Endothelial cell of umbilical vein (primary cell): ENCODE results near the gene FAM20B.

Source experiments
- CTCF ChIP-seq, 2 donors: IDR thresholded peaks; 1 replicate in 1 of 2; 2 replicates in 1 of 2; pipeline ENCODE4 v1.5.1; 2011; ENCODE audit warnings: low read length in 2 of 2, mild to moderate bottlenecking in 2 of 2, moderate library complexity in 2 of 2, control low read depth in 1 of 2, inconsistent platforms in 1 of 2, low read depth in 1 of 2; ENCODE audit not compliant: insufficient read depth in 1 of 2; ENCODE audit errors: extremely low read depth in 1 of 2
- EZH2 ChIP-seq: IDR thresholded peaks from 2 replicates; pipeline ENCODE4 v1.6.1; 2012; ENCODE audit warnings: borderline replicate concordance, low read depth, mild to moderate bottlenecking, moderate library complexity, low read length, inconsistent platforms; ENCODE audit not compliant: severe bottlenecking
- MAX ChIP-seq: IDR thresholded peaks from 2 replicates; pipeline ENCODE4 v1.6.1; 2011; ENCODE audit not compliant: insufficient read depth, insufficient read length
- POLR2A ChIP-seq: IDR thresholded peaks from 2 replicates; pipeline ENCODE4 v1.6.1; 2012; ENCODE audit warnings: low read depth, mild to moderate bottlenecking, control low read depth, low read length
- POLR2AphosphoS5 ChIP-seq: IDR thresholded peaks from 2 replicates; pipeline ENCODE4 v1.6.1; 2012; ENCODE audit warnings: low read depth, mild to moderate bottlenecking, control low read depth, low read length, moderate library complexity; ENCODE audit not compliant: insufficient read depth

- TF ChIP-seq CTCF (IDR thresholded peaks at IDR 0.05; ENCODE audit: extremely low read depth in 1 of 2, insufficient read depth in 1 of 2, low read depth in 1 of 2, low read length in 2 of 2) (no peak), EZH2 (no peak), POLR2A (peak; percentile 88), MAX (peak; percentile 53), POLR2AphosphoS5 (peak; percentile 80)
Observed at GRCh38 chr1:179081687-179082332, 56.1 kb downstream of the FAM20B start, which contains the start of gene TOR3A.
